Fibroblast of lung (primary cell): ENCODE results near the gene KRT15.
"Not testable (repeated sequence)": the region's sequence is repeated elsewhere in the genome, so short reads cannot be mapped to it uniquely, and the experiment has no call there.

Experiments
- CTCF ChIP-seq, 2 donors: IDR thresholded peaks in 1 of 2; conservative IDR thresholded peaks in 1 of 2; 1 replicate in 1 of 2; 2 replicates in 1 of 2; pipeline ENCODE4 v1.5.1; 2011 to 2012; ENCODE audit warnings: low read length in 2 of 2, control low read depth in 1 of 2, inconsistent platforms in 1 of 2, low read depth in 1 of 2, mild to moderate bottlenecking in 1 of 2
- EZH2 ChIP-seq: IDR thresholded peaks from 2 replicates; pipeline ENCODE4 v1.5.1; 2012; ENCODE audit warnings: low read length, control low read depth, mild to moderate bottlenecking; ENCODE audit errors: missing control alignments

GRCh38 chr17:41542786-41543185, 24.1 kb upstream of the KRT15 start:
- TF ChIP-seq CTCF (conservative IDR thresholded peaks at IDR 0.05 in 1 of 2, IDR thresholded peaks at IDR 0.05 in 1 of 2; ENCODE audit: low read depth in 1 of 2, low read length in 2 of 2); EZH2: not testable (repeated sequence)
